Right lobe of liver (tissue), 4 donors: ENCODE results near the gene CCDC150.

Experiments
- POLR2A ChIP-seq: fragments of 450-650 bp; IDR thresholded peaks from one replicate; pipeline ENCODE4 v1.6.1; 2017; ENCODE audit warnings: antibody characterized with exemption, mild to moderate bottlenecking
- TF ChIP-seq, protein P1 (sequence below), 4 donors: fragments of 200-600 bp in 3 of 4; fragments of 450-650 bp in 1 of 4; IDR thresholded peaks; one replicate each; pipeline versions ENCODE4 v1.5.1 to v1.8.0; 2016 to 2022; ENCODE audit warnings: antibody characterized with exemption in 4 of 4, mild to moderate bottlenecking in 2 of 4
- donor health status: DM: no; HTN: no; CAD: no.
- donor health status: DM: no; HTN: no; CAD: no.
- donor health status: DM: no; HTN: yes; CAD: no.

GRCh38 chr2:196613302-196613701 lies 26.2 kb upstream of the CCDC150 start:
- TF ChIP-seq, protein P1, sequence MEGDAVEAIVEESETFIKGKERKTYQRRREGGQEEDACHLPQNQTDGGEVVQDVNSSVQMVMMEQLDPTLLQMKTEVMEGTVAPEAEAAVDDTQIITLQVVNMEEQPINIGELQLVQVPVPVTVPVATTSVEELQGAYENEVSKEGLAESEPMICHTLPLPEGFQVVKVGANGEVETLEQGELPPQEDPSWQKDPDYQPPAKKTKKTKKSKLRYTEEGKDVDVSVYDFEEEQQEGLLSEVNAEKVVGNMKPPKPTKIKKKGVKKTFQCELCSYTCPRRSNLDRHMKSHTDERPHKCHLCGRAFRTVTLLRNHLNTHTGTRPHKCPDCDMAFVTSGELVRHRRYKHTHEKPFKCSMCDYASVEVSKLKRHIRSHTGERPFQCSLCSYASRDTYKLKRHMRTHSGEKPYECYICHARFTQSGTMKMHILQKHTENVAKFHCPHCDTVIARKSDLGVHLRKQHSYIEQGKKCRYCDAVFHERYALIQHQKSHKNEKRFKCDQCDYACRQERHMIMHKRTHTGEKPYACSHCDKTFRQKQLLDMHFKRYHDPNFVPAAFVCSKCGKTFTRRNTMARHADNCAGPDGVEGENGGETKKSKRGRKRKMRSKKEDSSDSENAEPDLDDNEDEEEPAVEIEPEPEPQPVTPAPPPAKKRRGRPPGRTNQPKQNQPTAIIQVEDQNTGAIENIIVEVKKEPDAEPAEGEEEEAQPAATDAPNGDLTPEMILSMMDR (IDR thresholded peaks at IDR 0.05), result no peak
- TF ChIP-seq POLR2A, result no peak
